H1 (cell line): ENCODE data around the gene ARSK. TPM values are rescaled to one million over a fixed set of nuclear protein-coding genes. Genes with fewer than 3 reads are reported as not detected.

ENCODE experiments used
- CTCF ChIA-PET: fragments of 300-600 bp; sonication (Branson Sonifier 250); formaldehyde crosslinking; loops from one replicate; lab custom pipeline; 2021; ENCODE audit not compliant: partially characterized antibody; lab: Charles Lee
- POLR2A ChIA-PET: fragments of 300-600 bp; sonication (Branson Sonifier 250); formaldehyde crosslinking; loops from one replicate; lab custom pipeline; 2021; ENCODE audit warnings: inconsistent platforms; ENCODE audit not compliant: partially characterized antibody; lab: Charles Lee
- DNase-seq, 2 experiments: peaks; one replicate each; pipeline versions ENCODE4 v3.0.0 to v3.0.0-alpha.2; 2010 to 2022; ENCODE audit warnings: low spot score in 2 of 2, low read depth in 1 of 2, mixed read lengths in 1 of 2
- FAIRE-seq: peaks from 2 replicates; lab custom pipeline; 2011; peaks lifted over from hg19 to GRCh38; lab: Jason Lieb, UNC
- H2AFZ ChIP-seq: 2 replicates; pipeline ENCODE4 v1.8.1; 2012; ENCODE audit warnings: low read length, inconsistent platforms
- H2AK5ac ChIP-seq: 2 replicates; pipeline ENCODE4 v1.6.1; 2013; ENCODE audit warnings: low read depth, low read length
- H2BK120ac ChIP-seq: replicated peaks from 2 replicates; pipeline ENCODE3; 2013; ENCODE audit warnings: low read depth, low read length, inconsistent platforms
- H2BK12ac ChIP-seq: 2 replicates; pipeline ENCODE4 v1.6.1; 2013; ENCODE audit warnings: low read depth, low read length
- H2BK15ac ChIP-seq: 2 replicates; pipeline ENCODE4 v1.6.1; 2013; ENCODE audit warnings: low read length
- H2BK20ac ChIP-seq: 2 replicates; pipeline ENCODE4 v1.6.1; 2013; ENCODE audit warnings: low read length
- H2BK5ac ChIP-seq: 2 replicates; pipeline ENCODE4 v1.6.1; 2013; ENCODE audit warnings: low read depth, low read length
- H3K14ac ChIP-seq: 2 replicates; pipeline ENCODE4 v1.6.1; 2013; ENCODE audit warnings: inconsistent platforms; ENCODE audit not compliant: insufficient read length
- H3K18ac ChIP-seq: 2 replicates; pipeline ENCODE4 v1.6.1; 2013; ENCODE audit warnings: low read length; ENCODE audit errors: extremely low read depth
- H3K23ac ChIP-seq: 2 replicates; pipeline ENCODE4 v1.6.1; 2013; ENCODE audit warnings: inconsistent platforms; ENCODE audit not compliant: insufficient read length
- H3K23me2 ChIP-seq: 2 replicates; pipeline ENCODE4 v1.6.1; 2013; ENCODE audit warnings: low read depth, low read length
- H3K27ac ChIP-seq: 2 replicates; pipeline ENCODE4 v1.6.1; 2011; ENCODE audit warnings: low read depth, low read length, inconsistent platforms
- H3K27me3 ChIP-seq, 4 experiments: replicated peaks in 1 of 4; 1 replicate in 1 of 4; 2 replicates in 3 of 4; pipeline versions ENCODE4 v1.6.1 to v1.8.1; 2011 to 2013; ENCODE audit warnings: low read length in 3 of 4, mild to moderate bottlenecking in 3 of 4, inconsistent platforms in 2 of 4, mixed read lengths in 2 of 4, moderate library complexity in 1 of 4; ENCODE audit not compliant: control insufficient read depth in 3 of 4, insufficient read depth in 3 of 4; ENCODE audit errors: extremely low read depth in 1 of 4
- H3K36me3 ChIP-seq, 4 experiments: 2 replicates each; pipeline versions ENCODE4 v1.6.1 to v1.8.1; 2011 to 2013; ENCODE audit warnings: mild to moderate bottlenecking in 4 of 4, low read length in 3 of 4, moderate library complexity in 2 of 4, control low read depth in 1 of 4, inconsistent platforms in 1 of 4; ENCODE audit not compliant: insufficient read depth in 4 of 4, control insufficient read depth in 2 of 4
- H3K4ac ChIP-seq: replicated peaks from 2 replicates; pipeline ENCODE3; 2013; ENCODE audit warnings: low read length, low read depth, mixed read lengths, inconsistent platforms; ENCODE audit not compliant: insufficient read length
- H3K4me1 ChIP-seq, 4 experiments: replicated peaks in 1 of 4; 1 replicate in 1 of 4; 2 replicates in 3 of 4; pipeline versions ENCODE4 v1.6.1 to v1.8.1; 2011 to 2013; ENCODE audit warnings: low read length in 3 of 4, inconsistent platforms in 2 of 4, mixed read lengths in 1 of 4; ENCODE audit not compliant: insufficient read depth in 4 of 4, control insufficient read depth in 3 of 4
- H3K4me2 ChIP-seq, 2 experiments: 2 replicates each; pipeline versions ENCODE4 v1.6.1 to v1.8.1; 2011 to 2013; ENCODE audit warnings: low read depth in 2 of 2, low read length in 2 of 2, control low read depth in 1 of 2, inconsistent platforms in 1 of 2, mild to moderate bottlenecking in 1 of 2; ENCODE audit not compliant: insufficient read depth in 1 of 2
- H3K4me3 ChIP-seq, 4 experiments: fragments of 200-600, 300-600 bp in 1 of 4; sonication (generic), shearing (Covaris generic), sonication (Bioruptor Twin) in 1 of 4; 2 replicates each; pipeline versions ENCODE4 v1.5.1 to v1.8.1; 2011 to 2016; ENCODE audit warnings: low read length in 4 of 4, low read depth in 3 of 4, control low read depth in 2 of 4, inconsistent platforms in 2 of 4, mild to moderate bottlenecking in 2 of 4, mixed read lengths in 1 of 4, moderate library complexity in 1 of 4; ENCODE audit not compliant: insufficient read depth in 2 of 4; ENCODE audit errors: extremely low read depth in 1 of 4
- H3K56ac ChIP-seq: replicated peaks from 2 replicates; pipeline ENCODE3; 2013; ENCODE audit warnings: low read depth, mild to moderate bottlenecking, mixed read lengths, low read length, inconsistent platforms; ENCODE audit not compliant: insufficient read length
- H3K79me1 ChIP-seq: 2 replicates; pipeline ENCODE4 v1.6.1; 2013; ENCODE audit warnings: low read depth, low read length, control low read depth
- H3K79me2 ChIP-seq, 2 experiments: 2 replicates each; pipeline versions ENCODE4 v1.6.1 to v1.8.1; 2012 to 2013; ENCODE audit warnings: low read length in 2 of 2, mild to moderate bottlenecking in 2 of 2, inconsistent platforms in 1 of 2; ENCODE audit not compliant: insufficient read depth in 2 of 2, control insufficient read depth in 1 of 2
- H3K9ac ChIP-seq, 4 experiments: replicated peaks in 1 of 4; 1 replicate in 1 of 4; 2 replicates in 3 of 4; pipeline versions ENCODE4 v1.6.1 to v1.8.1; 2011 to 2013; ENCODE audit warnings: low read depth in 3 of 4, low read length in 3 of 4, control low read depth in 2 of 4, mild to moderate bottlenecking in 2 of 4, moderate library complexity in 2 of 4, inconsistent platforms in 1 of 4; ENCODE audit errors: extremely low read depth in 1 of 4
- H3K9me3 ChIP-seq, 2 experiments: 2 replicates each; pipeline versions ENCODE4 v1.6.1 to v1.8.1; 2012 to 2013; ENCODE audit warnings: mild to moderate bottlenecking in 2 of 2, moderate library complexity in 2 of 2, control low read depth in 1 of 2, inconsistent platforms in 1 of 2, low read depth in 1 of 2, low read length in 1 of 2, mixed read lengths in 1 of 2; ENCODE audit not compliant: insufficient read depth in 2 of 2
- H4K20me1 ChIP-seq, 2 experiments: replicated peaks in 1 of 2; 2 replicates each; pipeline versions ENCODE3 to v1.8.1; 2011 to 2013; ENCODE audit warnings: inconsistent platforms in 2 of 2, low read length in 2 of 2, mild to moderate bottlenecking in 1 of 2; ENCODE audit not compliant: insufficient read depth in 2 of 2, control insufficient read depth in 1 of 2
- H4K5ac ChIP-seq: 2 replicates; pipeline ENCODE4 v1.6.1; 2013; ENCODE audit warnings: low read length, low read depth, mixed read lengths, inconsistent platforms; ENCODE audit not compliant: insufficient read length
- H4K8ac ChIP-seq: 2 replicates; pipeline ENCODE4 v1.8.0; 2013; ENCODE audit warnings: mild to moderate bottlenecking, moderate library complexity, low read length, inconsistent platforms; ENCODE audit not compliant: insufficient read depth; ENCODE audit errors: extremely low read depth
- H4K91ac ChIP-seq: replicated peaks from 2 replicates; pipeline ENCODE3; 2013; ENCODE audit warnings: low read length, mixed read lengths, inconsistent platforms; ENCODE audit not compliant: insufficient read length
- CBX8 ChIP-seq: fragments of 300-800, 300-1000 bp; sonication (generic); IDR thresholded peaks from 2 replicates; pipeline ENCODE4 v1.7.1; 2016; ENCODE audit warnings: low read depth, low read length, borderline replicate concordance
- CHD1 ChIP-seq: IDR thresholded peaks from 2 replicates; pipeline ENCODE4 v1.6.1; 2012; ENCODE audit warnings: low read depth, low read length, improper control_type of control experiment
- GABPA ChIP-seq: IDR thresholded peaks from 2 replicates; pipeline ENCODE4 v1.6.1; 2011; ENCODE audit warnings: mild to moderate bottlenecking, low read length, moderate library complexity, borderline replicate concordance; ENCODE audit not compliant: insufficient read depth
- HDAC6 ChIP-seq: IDR thresholded peaks from one replicate; pipeline ENCODE4 v1.7.1; 2012; ENCODE audit warnings: low read depth, mild to moderate bottlenecking, inconsistent platforms, low read length, moderate library complexity
- JUND ChIP-seq: IDR thresholded peaks from 2 replicates; pipeline ENCODE4 v1.6.1; 2011; ENCODE audit warnings: mild to moderate bottlenecking, improper control_type of control experiment, low read length
- PHF8 ChIP-seq: fragments of 200-600 bp; sonication (generic); conservative IDR thresholded peaks from 2 replicates; pipeline ENCODE4 v1.7.1; 2012; ENCODE audit warnings: low read depth, mild to moderate bottlenecking, inconsistent platforms, low read length, moderate library complexity
- POU5F1 ChIP-seq: IDR thresholded peaks from 2 replicates; pipeline ENCODE4 v1.6.1; 2011; ENCODE audit warnings: low read depth, mild to moderate bottlenecking, low read length, moderate library complexity
- SIRT6 ChIP-seq: IDR thresholded peaks from one replicate; pipeline ENCODE4 v1.7.1; 2012; ENCODE audit warnings: low read length, inconsistent platforms
- SRF ChIP-seq: IDR thresholded peaks from 2 replicates; pipeline ENCODE4 v1.6.1; 2011; ENCODE audit warnings: mild to moderate bottlenecking, low read depth, low read length, moderate library complexity
- TEAD4 ChIP-seq: IDR thresholded peaks from 2 replicates; pipeline ENCODE4 v1.6.1; 2012; ENCODE audit warnings: low read depth, low read length, inconsistent platforms, mixed read lengths
- WGBS, 2 experiments: shearing (Covaris generic) in 1 of 2; methylation state at CpG; one replicate each; pipeline versions ENCODE4 v1.1.6 to v1.1.7; 2013 to 2015; ENCODE audit warnings: low lambda C conversion rate in 2 of 2, mixed read lengths in 2 of 2, inconsistent platforms in 1 of 2, low coverage in 1 of 2, missing lambda C conversion rate in 1 of 2; ENCODE audit not compliant: insufficient replicate concordance in 2 of 2, insufficient coverage in 1 of 2, insufficient read length in 1 of 2; ENCODE audit errors: extremely low coverage in 1 of 2, missing lambda C conversion rate in 1 of 2; 5-methylcytosine and 5-hydroxymethylcytosine counted together
- polyA plus RNA-seq, 7 experiments: library from polyadenylated mRNA; depleted of rRNA in 3 of 7; stranded (reverse) in 5 of 7; unstranded in 2 of 7; fragments of >200 nt in 5 of 7; fragments of 200-250 nt in 2 of 7; gene quantifications; 1 replicate in 5 of 7; 2 replicates in 1 of 7; 4 replicates in 1 of 7; pipeline versions ENCODE4 v1.2.1 to v1.2.3, GENCODE V29; 2011 to 2013; ENCODE audit warnings: missing spikeins in 2 of 7, mixed read lengths in 2 of 7
- total RNA-seq: library from RNA; stranded (reverse); fragmentation: NEBNext Ultra II Directional; extraction: Animal tissue kit (Norgen Biotek cat#: 25700); gene quantifications from 2 replicates; pipeline ENCODE4 v1.2.1, GENCODE V29; 2021
- TF ChIP-seq, protein P1 (sequence below), 3 experiments: IDR thresholded peaks; 1 replicate in 2 of 3; 2 replicates in 1 of 3; pipeline versions ENCODE4 v1.5.1 to v1.6.1; 2011; ENCODE audit warnings: low read length in 3 of 3, mild to moderate bottlenecking in 3 of 3, inconsistent platforms in 2 of 3, low read depth in 1 of 3, moderate library complexity in 1 of 3; ENCODE audit not compliant: insufficient read depth in 1 of 3; ENCODE audit errors: control extremely low read depth in 1 of 3

ARSK gene
- total and polyA plus RNA-seq, 2 of the 8 experiments (the other 6 are each of a cell fraction or from before 2014, with no cell fraction given): 8.4 to 14.1 TPM

DNA sequence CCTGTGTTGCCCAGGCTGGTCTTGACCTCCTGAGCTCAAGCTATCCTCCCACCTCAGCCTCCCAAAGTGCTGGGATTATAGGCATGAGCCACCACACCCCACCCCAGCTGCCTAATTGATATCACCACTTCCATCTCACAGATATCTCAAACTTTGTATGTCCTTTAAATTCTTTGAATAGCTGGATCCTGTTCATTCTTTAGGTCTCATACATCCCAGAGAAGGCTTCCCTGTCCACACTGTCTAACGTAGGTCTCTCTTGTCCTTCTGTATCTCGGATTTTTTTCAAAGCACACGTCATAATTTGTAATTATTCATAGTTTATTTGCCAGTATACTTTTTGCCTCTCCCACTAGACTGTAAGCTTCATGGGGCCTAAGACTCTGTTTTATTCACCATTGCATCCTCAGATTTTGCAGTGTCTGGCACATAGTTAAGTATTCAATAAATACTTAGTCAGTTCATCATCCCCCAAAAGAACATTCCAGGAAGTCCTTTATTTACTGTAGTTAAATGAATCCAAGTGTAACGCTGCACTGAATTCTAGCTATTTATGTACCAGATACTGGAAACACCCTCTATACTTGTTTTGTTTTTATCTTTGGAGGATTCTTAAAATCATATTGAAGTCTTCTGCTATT lies 10.5 kb downstream of the ARSK start:
- Histone ChIP-seq H2BK15ac (no peak overlapping the region), H2BK5ac (no peak overlapping the region), H3K9ac (no peak overlapping the region), H3K14ac (no peak overlapping the region), H3K9me3 (no peaks in the 10 kb centered on the region), H3K79me1 (no peaks in the 10 kb centered on the region), H2AK5ac (no peak overlapping the region), H3K27me3 (no peaks in the 10 kb centered on the region), H2BK20ac (no peak overlapping the region), H3K79me2 (peaks cover 0 to 2% of the 10 kb centered on the region in 2 experiments; a peak in 1 of 4 replicates), H4K20me1 (peaks cover 0 to 2% of the 10 kb centered on the region in 2 experiments), H2BK120ac (no peak overlapping the region), H3K23ac (no peak overlapping the region), H2BK12ac (no peak overlapping the region), H3K4ac (no peak overlapping the region), H3K4me2 (no peak overlapping the region), H3K56ac (no peak overlapping the region), H3K4me3 (no peak overlapping the region), H2AFZ (no peak overlapping the region), H3K27ac (no peak overlapping the region), H4K8ac (no peak overlapping the region), H4K91ac (no peak overlapping the region), H4K5ac (no peak overlapping the region), H3K4me1 (no peaks in the 10 kb centered on the region), H3K36me3 (peaks cover 0 to 7% (median 0%) of the 10 kb centered on the region in 4 experiments; a peak in 2 of 8 replicates), H3K18ac (no peak overlapping the region), H3K23me2 (no peaks in the 10 kb centered on the region)
- POLR2A ChIA-PET: no interaction called here
- CTCF ChIA-PET: interaction anchor here (1.2 kb wide), 1 partner anchor 83 kb away, joined by 3 read pairs; no protein-coding TSS in a partner anchor
- no peak for DNase-seq
- WGBS, 2 experiments: 92% methylated on average over 4 of the region's 4 CpGs; no CpG with 5 or more reads in 1 of the 2 experiments
- no peak for FAIRE-seq
- TF ChIP-seq, protein P1, sequence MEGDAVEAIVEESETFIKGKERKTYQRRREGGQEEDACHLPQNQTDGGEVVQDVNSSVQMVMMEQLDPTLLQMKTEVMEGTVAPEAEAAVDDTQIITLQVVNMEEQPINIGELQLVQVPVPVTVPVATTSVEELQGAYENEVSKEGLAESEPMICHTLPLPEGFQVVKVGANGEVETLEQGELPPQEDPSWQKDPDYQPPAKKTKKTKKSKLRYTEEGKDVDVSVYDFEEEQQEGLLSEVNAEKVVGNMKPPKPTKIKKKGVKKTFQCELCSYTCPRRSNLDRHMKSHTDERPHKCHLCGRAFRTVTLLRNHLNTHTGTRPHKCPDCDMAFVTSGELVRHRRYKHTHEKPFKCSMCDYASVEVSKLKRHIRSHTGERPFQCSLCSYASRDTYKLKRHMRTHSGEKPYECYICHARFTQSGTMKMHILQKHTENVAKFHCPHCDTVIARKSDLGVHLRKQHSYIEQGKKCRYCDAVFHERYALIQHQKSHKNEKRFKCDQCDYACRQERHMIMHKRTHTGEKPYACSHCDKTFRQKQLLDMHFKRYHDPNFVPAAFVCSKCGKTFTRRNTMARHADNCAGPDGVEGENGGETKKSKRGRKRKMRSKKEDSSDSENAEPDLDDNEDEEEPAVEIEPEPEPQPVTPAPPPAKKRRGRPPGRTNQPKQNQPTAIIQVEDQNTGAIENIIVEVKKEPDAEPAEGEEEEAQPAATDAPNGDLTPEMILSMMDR (IDR thresholded peaks at IDR 0.05; ENCODE audit: control extremely low read depth in 1 of 3, insufficient read depth in 1 of 3, low read depth in 1 of 3, low read length in 3 of 3): no peak
- no peak for TF ChIP-seq CHD1
- no peak for TF ChIP-seq HDAC6
- TF ChIP-seq SRF: no peak
- no peak for TF ChIP-seq TEAD4
- TF ChIP-seq CBX8: no peak
- TF ChIP-seq SIRT6: no peak
- TF ChIP-seq POU5F1: no peak
- TF ChIP-seq JUND: no peak
- TF ChIP-seq GABPA: no peak
- TF ChIP-seq PHF8: no peak
